22Rv1 (cell line): Measurements from ENCODE around the gene NET1.

Source experiments
- H3K27ac ChIP-seq: fragments of 450-650 bp; 2 replicates; pipeline ENCODE4 v1.5.1; 2017
- ZFX ChIP-seq: fragments of 450-650 bp; IDR thresholded peaks from 2 replicates; pipeline ENCODE4 v1.6.1; 2017; ENCODE audit warnings: antibody characterized with exemption, borderline replicate concordance
- TF ChIP-seq, protein P1 (sequence below): fragments of 450-650 bp; IDR thresholded peaks from 2 replicates; pipeline ENCODE4 v1.5.1; 2017; ENCODE audit warnings: mild to moderate bottlenecking

NET1 gene

DNA sequence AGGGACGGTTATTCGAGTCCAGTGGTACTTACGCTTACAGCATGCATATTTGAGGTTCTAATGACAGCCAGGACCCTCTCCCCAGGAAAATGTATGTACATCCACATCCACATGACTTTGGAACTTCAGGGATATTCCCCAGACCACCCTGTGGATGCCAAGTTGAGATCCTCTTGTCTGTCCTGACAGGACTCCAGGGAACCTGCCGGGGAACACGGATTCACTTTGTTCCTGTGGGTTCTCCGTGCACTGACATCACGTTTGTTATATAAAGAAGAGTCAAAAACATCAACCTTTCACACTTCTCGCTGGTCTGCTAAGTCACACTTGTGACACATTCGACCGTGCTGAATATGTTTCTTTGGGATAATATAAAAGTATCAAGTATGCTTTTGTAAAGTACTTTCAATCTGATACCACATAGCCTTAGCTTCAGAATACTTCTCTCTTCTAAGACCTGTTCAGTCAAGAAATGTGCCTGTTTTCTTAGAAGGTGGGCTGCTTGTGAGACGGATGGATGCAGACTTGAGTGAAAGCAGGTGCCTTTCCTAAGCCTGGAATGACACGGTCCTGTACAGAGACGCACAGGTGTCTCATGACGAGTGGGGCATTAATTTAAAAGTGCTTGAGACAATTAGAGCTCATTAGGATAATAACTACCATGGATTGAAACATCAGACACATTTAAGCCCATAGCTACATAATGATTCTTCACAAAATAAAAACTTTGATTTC, 48.3 kb downstream of the NET1 start:
- H3K27ac ChIP-seq, result peak overlapping the region; percentile 85
- TF ChIP-seq ZFX, result no peak
- TF ChIP-seq, protein P1, sequence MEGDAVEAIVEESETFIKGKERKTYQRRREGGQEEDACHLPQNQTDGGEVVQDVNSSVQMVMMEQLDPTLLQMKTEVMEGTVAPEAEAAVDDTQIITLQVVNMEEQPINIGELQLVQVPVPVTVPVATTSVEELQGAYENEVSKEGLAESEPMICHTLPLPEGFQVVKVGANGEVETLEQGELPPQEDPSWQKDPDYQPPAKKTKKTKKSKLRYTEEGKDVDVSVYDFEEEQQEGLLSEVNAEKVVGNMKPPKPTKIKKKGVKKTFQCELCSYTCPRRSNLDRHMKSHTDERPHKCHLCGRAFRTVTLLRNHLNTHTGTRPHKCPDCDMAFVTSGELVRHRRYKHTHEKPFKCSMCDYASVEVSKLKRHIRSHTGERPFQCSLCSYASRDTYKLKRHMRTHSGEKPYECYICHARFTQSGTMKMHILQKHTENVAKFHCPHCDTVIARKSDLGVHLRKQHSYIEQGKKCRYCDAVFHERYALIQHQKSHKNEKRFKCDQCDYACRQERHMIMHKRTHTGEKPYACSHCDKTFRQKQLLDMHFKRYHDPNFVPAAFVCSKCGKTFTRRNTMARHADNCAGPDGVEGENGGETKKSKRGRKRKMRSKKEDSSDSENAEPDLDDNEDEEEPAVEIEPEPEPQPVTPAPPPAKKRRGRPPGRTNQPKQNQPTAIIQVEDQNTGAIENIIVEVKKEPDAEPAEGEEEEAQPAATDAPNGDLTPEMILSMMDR, result no peak

DNA sequence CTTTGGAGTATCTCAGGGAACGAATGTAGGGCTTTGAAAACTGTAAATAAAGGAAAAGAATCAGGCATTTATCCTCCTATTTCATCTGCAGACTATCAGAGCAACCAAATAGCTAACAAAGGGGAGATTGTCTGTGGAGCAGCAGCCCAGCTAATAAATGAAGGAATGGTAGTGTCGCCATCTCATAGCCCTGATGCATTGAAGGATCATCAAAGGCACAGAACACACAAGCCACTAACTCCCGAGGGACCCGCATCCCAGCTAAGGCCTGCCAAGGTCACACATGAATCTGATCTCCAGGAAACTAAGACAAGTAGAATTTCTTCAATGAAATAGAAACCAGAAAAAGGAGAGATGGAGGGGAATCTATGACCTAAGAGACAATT, 48.8 kb downstream of the NET1 start:
- peak overlapping the region; percentile 85 for H3K27ac ChIP-seq
- TF ChIP-seq, protein P1, result no peak
- no peak for TF ChIP-seq ZFX

DNA sequence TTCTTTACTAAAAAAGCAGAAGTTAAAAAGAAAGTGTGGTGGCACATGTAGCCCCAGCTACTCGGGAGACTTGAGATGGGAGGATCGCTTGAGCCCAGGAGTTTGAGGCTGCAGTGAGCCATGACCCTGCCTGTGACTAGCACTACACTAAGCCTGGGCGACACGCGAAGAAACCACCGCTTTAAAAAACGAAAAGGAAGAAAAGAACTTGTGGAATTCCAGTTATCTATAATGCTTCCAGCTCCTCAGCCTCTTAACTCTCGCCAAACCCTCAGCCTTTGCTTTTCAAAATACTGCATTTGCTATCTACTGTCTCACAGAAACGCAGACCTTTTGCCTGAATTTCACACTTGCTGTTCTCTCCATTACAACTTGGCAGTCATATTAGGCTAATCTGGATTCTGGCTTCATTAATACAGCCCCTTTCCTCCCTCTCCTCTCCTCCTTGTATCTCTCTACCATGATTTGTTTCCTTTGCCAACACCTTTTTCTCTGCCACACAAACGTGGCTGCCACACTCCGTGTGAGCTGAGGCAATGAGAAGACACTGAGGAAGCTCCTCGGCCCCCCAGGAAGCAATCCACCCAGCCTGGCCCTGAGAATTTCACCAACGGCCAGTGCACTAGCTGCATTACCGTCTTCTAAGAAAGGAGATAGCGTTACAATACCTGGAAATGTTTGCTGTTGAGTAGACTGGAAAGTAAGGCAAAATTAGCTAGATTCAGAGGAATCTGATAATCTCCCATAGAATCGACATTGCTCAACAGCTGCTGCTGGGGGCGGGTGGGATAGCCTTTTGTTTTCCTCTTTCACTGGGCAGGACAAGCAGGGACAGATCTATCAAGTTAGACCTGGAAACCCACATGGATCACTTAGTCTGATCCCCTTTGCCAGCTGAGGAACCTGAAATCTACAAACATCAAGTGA, 49.8 kb downstream of the NET1 start:
- H3K27ac ChIP-seq, result peak overlapping the region; percentile 85
- TF ChIP-seq ZFX, result no peak
- TF ChIP-seq, protein P1, result no peak

DNA sequence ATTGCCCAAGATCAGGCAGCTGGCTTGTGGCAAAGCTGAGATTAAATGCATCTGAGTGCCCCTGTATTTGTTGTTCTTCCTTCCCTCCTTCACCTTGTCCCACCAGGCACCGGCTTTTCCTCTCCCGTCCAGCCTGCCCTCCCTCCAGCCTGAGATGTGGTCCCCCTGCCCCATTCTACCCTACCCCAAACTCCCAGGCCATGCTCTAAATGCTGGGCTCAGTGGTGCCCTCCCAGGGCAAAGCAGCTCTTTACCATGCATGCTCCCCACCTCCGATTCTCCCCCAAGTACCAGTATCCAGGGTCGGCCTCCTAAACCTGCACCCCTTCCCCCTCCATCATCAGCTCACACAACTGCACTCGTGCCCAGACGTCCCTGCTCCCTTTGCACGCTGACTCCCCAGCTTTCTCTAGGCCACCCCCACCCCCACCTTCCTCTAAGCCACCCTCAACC, 50.5 kb downstream of the NET1 start:
- TF ChIP-seq, protein P1, result no peak
- TF ChIP-seq ZFX, result no peak
- H3K27ac ChIP-seq, result peak overlapping the region; percentile 85

DNA sequence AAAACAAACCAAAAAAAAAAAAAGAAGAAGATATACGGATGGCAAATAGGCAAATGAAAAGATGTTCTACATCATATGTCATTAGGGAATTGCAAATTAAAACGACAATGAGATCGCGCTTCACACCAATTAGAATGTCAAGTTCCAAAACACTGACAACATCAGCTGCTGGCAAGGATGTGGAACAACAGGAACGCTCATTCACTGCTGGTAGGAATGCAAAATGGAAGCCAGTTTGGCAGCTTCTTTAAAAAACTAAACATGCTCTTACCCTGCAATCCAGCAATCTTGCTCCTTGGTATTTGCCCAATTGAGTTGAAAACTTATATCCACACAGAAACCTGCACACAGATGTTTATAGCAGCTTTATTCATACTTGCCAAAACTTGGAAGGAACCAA, 52.2 kb downstream of the NET1 start:
- peak overlapping the region; percentile 98 for H3K27ac ChIP-seq
- TF ChIP-seq, protein P1, result no peak
- TF ChIP-seq ZFX, result no peak

DNA sequence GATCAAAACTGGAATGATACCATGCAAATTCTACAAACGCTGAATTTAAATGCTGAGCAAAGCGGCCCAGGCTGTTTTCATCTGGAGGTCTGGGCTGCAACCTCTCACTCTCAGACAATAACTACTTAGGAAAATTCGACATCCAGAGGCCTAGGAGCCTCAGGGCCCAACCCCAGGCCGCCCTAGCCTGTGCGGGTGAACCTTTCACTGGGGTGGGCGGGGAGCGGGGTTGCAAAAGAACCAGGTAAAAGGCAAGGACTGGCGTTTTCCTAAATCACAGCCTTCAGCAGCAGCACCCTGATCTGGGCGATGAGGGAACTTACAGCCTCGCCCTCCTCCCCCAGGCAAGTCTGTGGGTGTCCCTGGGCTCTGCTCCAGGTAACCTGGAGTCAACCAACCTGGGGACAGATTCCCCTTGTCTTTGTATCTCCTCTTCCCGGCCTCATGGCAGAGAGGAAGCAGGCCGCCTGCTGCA, 53.7 kb downstream of the NET1 start:
- TF ChIP-seq, protein P1, result no peak
- TF ChIP-seq ZFX, result no peak
- peak overlapping the region; percentile 98 for H3K27ac ChIP-seq
